Endothelial cell of umbilical vein (primary cell): ENCODE data around the gene PARP1. TPM values are rescaled to one million over a fixed set of nuclear protein-coding genes. Genes with fewer than 3 reads are reported as not detected.

ENCODE experiments used
- BruUV-seq: library from RNA; stranded (reverse); fragments of 400-500 nt; replicated peaks from 2 replicates; lab custom pipeline; 2021; lab: Mats Ljungman, UMichigan
- CTCF ChIA-PET: fragments of 300-600, 350-600 bp; sonication (Branson Sonifier 250); formaldehyde crosslinking; loops from one replicate; lab custom pipeline; 2021; ENCODE audit warnings: antibody characterized with exemption, inconsistent platforms; lab: Charles Lee
- POLR2A ChIA-PET: fragments of 300-600, 350-600 bp; sonication (Branson Sonifier 250); formaldehyde crosslinking; loops from one replicate; lab custom pipeline; 2021; ENCODE audit warnings: antibody characterized with exemption, inconsistent platforms; lab: Charles Lee
- DNase-seq: peaks from one replicate; pipeline ENCODE4 v3.0.0-alpha.2; 2011; ENCODE audit warnings: low read depth, low spot score
- FAIRE-seq: peaks from 2 replicates; lab custom pipeline; 2011; peaks lifted over from hg19 to GRCh38; lab: Jason Lieb, UNC
- H2AFZ ChIP-seq: 2 replicates; pipeline ENCODE4 v1.6.0; 2012; ENCODE audit warnings: low read depth, low read length, control low read depth, inconsistent platforms
- H3K27ac ChIP-seq: 2 replicates; pipeline ENCODE4 v1.5.1; 2011; ENCODE audit warnings: low read depth, mild to moderate bottlenecking, control low read depth, low read length, moderate library complexity; ENCODE audit not compliant: insufficient read depth
- H3K27me3 ChIP-seq, 2 experiments: 2 replicates each; pipeline versions ENCODE4 v1.6.0 to v1.6.1; 2011; ENCODE audit warnings: low read length in 2 of 2, mixed read lengths in 1 of 2; ENCODE audit not compliant: control insufficient read depth in 2 of 2, insufficient read depth in 2 of 2
- H3K36me3 ChIP-seq, 2 experiments: 2 replicates in 1 of 2; 3 replicates in 1 of 2; pipeline ENCODE4 v1.5.1; 2011; ENCODE audit warnings: low read length in 2 of 2, mild to moderate bottlenecking in 1 of 2, moderate library complexity in 1 of 2; ENCODE audit not compliant: control insufficient read depth in 2 of 2, insufficient read depth in 2 of 2; ENCODE audit errors: extremely low read depth in 1 of 2
- H3K4me1 ChIP-seq: 3 replicates; pipeline ENCODE4 v1.5.1; 2011; ENCODE audit warnings: mild to moderate bottlenecking, low read length; ENCODE audit not compliant: control insufficient read depth, insufficient read depth; ENCODE audit errors: extremely low read depth
- H3K4me2 ChIP-seq: 2 replicates; pipeline ENCODE4 v1.6.1; 2011; ENCODE audit warnings: low read length, control low read depth, mixed read lengths; ENCODE audit not compliant: insufficient read depth
- H3K4me3 ChIP-seq, 3 experiments: fragments of 200-600 bp in 1 of 3; sonication (generic), shearing (Covaris generic) in 1 of 3; replicated peaks in 1 of 3; 2 replicates each; pipeline ENCODE4 v1.5.1; 2011 to 2016; ENCODE audit warnings: control low read depth in 3 of 3, low read length in 3 of 3, mild to moderate bottlenecking in 2 of 3, inconsistent platforms in 1 of 3, low read depth in 1 of 3, moderate library complexity in 1 of 3; ENCODE audit not compliant: insufficient read depth in 1 of 3
- H3K79me2 ChIP-seq: 2 replicates; pipeline ENCODE4 v1.6.0; 2012; ENCODE audit warnings: low read length, inconsistent platforms; ENCODE audit not compliant: control insufficient read depth, insufficient read depth
- H3K9ac ChIP-seq: replicated peaks from 2 replicates; pipeline ENCODE3; 2011; ENCODE audit warnings: low read length, control low read depth; ENCODE audit not compliant: insufficient read depth; ENCODE audit errors: extremely low read depth
- H3K9me1 ChIP-seq: replicated peaks from 3 replicates; pipeline ENCODE4 v1.6.0; 2011; ENCODE audit warnings: mild to moderate bottlenecking, low read length; ENCODE audit not compliant: control insufficient read depth, insufficient read depth; ENCODE audit errors: extremely low read depth
- H3K9me3 ChIP-seq: replicated peaks from 2 replicates; pipeline ENCODE4 v1.5.1; 2012; ENCODE audit warnings: low read length, inconsistent platforms; ENCODE audit not compliant: control insufficient read depth, insufficient read depth
- H4K20me1 ChIP-seq: replicated peaks from 2 replicates; pipeline ENCODE3; 2011; ENCODE audit warnings: mild to moderate bottlenecking, low read length; ENCODE audit not compliant: control insufficient read depth, insufficient read depth; ENCODE audit errors: extremely low read depth
- CTCF ChIP-seq, 2 donors: IDR thresholded peaks; 1 replicate in 1 of 2; 2 replicates in 1 of 2; pipeline ENCODE4 v1.5.1; 2011; ENCODE audit warnings: low read length in 2 of 2, mild to moderate bottlenecking in 2 of 2, moderate library complexity in 2 of 2, control low read depth in 1 of 2, inconsistent platforms in 1 of 2, low read depth in 1 of 2; ENCODE audit not compliant: insufficient read depth in 1 of 2; ENCODE audit errors: extremely low read depth in 1 of 2
- EZH2 ChIP-seq: IDR thresholded peaks from 2 replicates; pipeline ENCODE4 v1.6.1; 2012; ENCODE audit warnings: borderline replicate concordance, low read depth, mild to moderate bottlenecking, moderate library complexity, low read length, inconsistent platforms; ENCODE audit not compliant: severe bottlenecking
- FOS ChIP-seq: IDR thresholded peaks from 2 replicates; pipeline ENCODE4 v1.6.1; 2011; ENCODE audit warnings: mild to moderate bottlenecking, low read length, moderate library complexity, borderline replicate concordance; ENCODE audit not compliant: insufficient read depth
- GATA2 ChIP-seq: IDR thresholded peaks from 2 replicates; pipeline ENCODE4 v1.7.0; 2011; ENCODE audit warnings: low read depth, mild to moderate bottlenecking, moderate library complexity, mixed read lengths, low read length; ENCODE audit not compliant: insufficient read length, insufficient read depth
- JUN ChIP-seq: IDR thresholded peaks from 2 replicates; pipeline ENCODE4 v1.6.1; 2011; ENCODE audit warnings: borderline replicate concordance, low read depth; ENCODE audit not compliant: insufficient read length, insufficient read depth
- MAX ChIP-seq: IDR thresholded peaks from 2 replicates; pipeline ENCODE4 v1.6.1; 2011; ENCODE audit not compliant: insufficient read depth, insufficient read length
- MYC ChIP-seq: IDR thresholded peaks from one replicate; pipeline ENCODE4 v1.6.1; 2011; ENCODE audit warnings: mild to moderate bottlenecking, low read depth, low read length
- POLR2A ChIP-seq: IDR thresholded peaks from 2 replicates; pipeline ENCODE4 v1.6.1; 2012; ENCODE audit warnings: low read depth, mild to moderate bottlenecking, control low read depth, low read length
- POLR2AphosphoS5 ChIP-seq: IDR thresholded peaks from 2 replicates; pipeline ENCODE4 v1.6.1; 2012; ENCODE audit warnings: low read depth, mild to moderate bottlenecking, control low read depth, low read length, moderate library complexity; ENCODE audit not compliant: insufficient read depth
- dilution Hi-C: fragments of 300-500 bp; cut with MboI; formaldehyde crosslinking; loops from one replicate; pipeline ENCODE4 v1.15.0; 2019; ENCODE audit warnings: low sequenced_read_pairs; ENCODE audit not compliant: extremely low pct_ligation_motif_present
- intact Hi-C: fragments of 100-400 bp; cut with micrococcal nuclease; formaldehyde crosslinking; loops from one replicate; pipeline ENCODE4 v1.10.0; 2022
- polyA plus RNA-seq, 4 experiments: library from polyadenylated mRNA; depleted of rRNA in 3 of 4; stranded (reverse) in 3 of 4; unstranded in 1 of 4; fragments of >200 nt; gene quantifications; 2 replicates each; pipeline versions ENCODE4 v1.2.1 to v1.2.3, GENCODE V29; 2011 to 2012; ENCODE audit warnings: missing spikeins in 1 of 4
- total RNA-seq: library from RNA; stranded (reverse); gene quantifications from 2 replicates; pipeline ENCODE4 v1.2.3, GENCODE V29; 2021

PARP1 gene
- total and polyA plus RNA-seq, 2 donors (not counting 3 experiments of a cell fraction or from before 2014, with no cell fraction given): 136 to 160 TPM

GRCh38 chr1:226362361-226362760, 45.5 kb downstream of the PARP1 start:
- H3K36me3 ChIP-seq: peaks cover 17 to 27% of the 10 kb centered on the region in 2 experiments
- no peak overlapping the region for H3K4me2 ChIP-seq
- H3K79me2 ChIP-seq: no peaks in the 10 kb centered on the region
- H3K4me3 ChIP-seq: no peak overlapping the region
- no peak overlapping the region for H3K9ac ChIP-seq
- H3K27me3 ChIP-seq: no peaks in the 10 kb centered on the region
- no peaks in the 10 kb centered on the region for H3K9me3 ChIP-seq
- BruUV-seq: no TSS peak
- no peak overlapping the region for H2AFZ ChIP-seq
- H4K20me1 ChIP-seq: no peaks in the 10 kb centered on the region
- ChIA-PET CTCF (interaction anchor here (1.1 kb wide), 1 partner anchor 237 kb away, joined by 3 read pairs; no protein-coding TSS in a partner anchor), POLR2A (no interaction called here)
- H3K4me1 ChIP-seq: peaks cover 6% of the 10 kb centered on the region
- no peak overlapping the region for H3K27ac ChIP-seq
- FAIRE-seq: no peak
- DNase-seq: no peak
- H3K9me1 ChIP-seq: no peaks in the 10 kb centered on the region
- no peak for TF ChIP-seq GATA2
- no peak for TF ChIP-seq MAX
- no peak for TF ChIP-seq FOS
- no peak for TF ChIP-seq JUN
- no peak for TF ChIP-seq CTCF (IDR thresholded peaks at IDR 0.05; ENCODE audit: extremely low read depth in 1 of 2, insufficient read depth in 1 of 2, low read depth in 1 of 2, low read length in 2 of 2)
- TF ChIP-seq POLR2AphosphoS5: no peak
- TF ChIP-seq POLR2A: no peak
- no peak for TF ChIP-seq EZH2
- no peak for TF ChIP-seq MYC
- intact Hi-C loops (no loop called here), dilution Hi-C loops (no loop called here)
